BE2C (cell line): ENCODE measurements around the gene GAS6.

ENCODE experiments used
- DNase-seq: peaks from one replicate; pipeline ENCODE4 v3.0.0-alpha.2; 2020
- H3K27me3 ChIP-seq: fragments of 250-450 bp; sonication (Bioruptor Pico); 2 replicates; pipeline ENCODE4 v1.5.1; 2020; ENCODE audit warnings: mild to moderate bottlenecking
- H3K36me3 ChIP-seq: fragments of 250-450 bp; sonication (Bioruptor Pico); 2 replicates; pipeline ENCODE4 v1.5.1; 2020; ENCODE audit warnings: mild to moderate bottlenecking
- H3K4me1 ChIP-seq: fragments of 250-450 bp; sonication (Bioruptor Pico); 2 replicates; pipeline ENCODE4 v1.5.1; 2020
- H3K4me3 ChIP-seq: 2 replicates; pipeline ENCODE4 v1.5.1; 2011; ENCODE audit warnings: low read depth, low read length
- H3K9me3 ChIP-seq: fragments of 250-450 bp; sonication (Bioruptor Pico); 2 replicates; pipeline ENCODE4 v1.5.1; 2020
- CTCF ChIP-seq: IDR thresholded peaks from 2 replicates; pipeline ENCODE4 v1.5.1; 2012; ENCODE audit warnings: mild to moderate bottlenecking, low read depth, low read length

The GAS6 gene

DNA sequence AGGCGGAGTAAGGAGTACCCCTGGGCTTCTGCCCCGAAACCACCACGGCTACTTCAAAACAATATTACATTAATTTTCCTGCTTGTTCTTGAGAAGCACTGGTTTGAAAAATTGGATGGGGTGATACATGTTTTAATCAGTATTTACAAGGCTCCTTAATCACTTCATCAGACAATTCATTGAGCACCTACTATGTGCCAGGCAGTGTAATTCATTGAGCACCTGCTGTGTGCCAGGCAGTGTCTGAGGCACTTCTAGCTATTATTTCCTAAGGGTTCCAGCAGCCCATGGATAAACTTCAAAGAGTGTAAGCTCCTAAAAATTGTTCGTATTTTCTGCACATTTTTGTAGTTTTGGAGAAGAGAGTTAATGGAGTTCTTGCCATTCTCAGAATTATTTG is 1.6 kb upstream of the GAS6 start:
- no peak for TF ChIP-seq CTCF
- peaks cover 12% of the 10 kb centered on the region for H3K4me1 ChIP-seq
- no peaks in the 10 kb centered on the region for H3K36me3 ChIP-seq
- H3K4me3 ChIP-seq, result no peak overlapping the region
- no peak for DNase-seq
- H3K27me3 ChIP-seq, result peaks cover 6% of the 10 kb centered on the region
- H3K9me3 ChIP-seq, result no peaks in the 10 kb centered on the region

GRCh38 chr13:113864273-113864890 is 506 bp upstream of the GAS6 start:
- no peak for TF ChIP-seq CTCF
- DNase-seq, result no peak
- H3K4me1 ChIP-seq, result peaks cover 12% of the 10 kb centered on the region
- H3K36me3 ChIP-seq, result no peaks in the 10 kb centered on the region
- H3K9me3 ChIP-seq, result no peaks in the 10 kb centered on the region
- H3K27me3 ChIP-seq, result peaks cover 6% of the 10 kb centered on the region
- peak overlapping the region; percentile 75 for H3K4me3 ChIP-seq

- DNase-seq, result no peak
- peaks cover 6% of the 10 kb centered on the region for H3K27me3 ChIP-seq
- H3K4me3 ChIP-seq, result peak overlapping the region; percentile 56
- H3K9me3 ChIP-seq, result no peaks in the 10 kb centered on the region
- H3K4me1 ChIP-seq, result peaks cover 12% of the 10 kb centered on the region
- no peaks in the 10 kb centered on the region for H3K36me3 ChIP-seq
- no peak for TF ChIP-seq CTCF
Measured at GRCh38 chr13:113862931-113863523, 849 bp downstream of the GAS6 start.

- no peak for DNase-seq
- no peak overlapping the region for H3K4me3 ChIP-seq
- no peak for TF ChIP-seq CTCF
Measured at GRCh38 chr13:113862191-113862930, 1.5 kb downstream of the GAS6 start.

GRCh38 chr13:113861433-113862030 is 2.3 kb downstream of the GAS6 start:
- H3K4me3 ChIP-seq, result no peak overlapping the region
- no peaks in the 10 kb centered on the region for H3K9me3 ChIP-seq
- H3K36me3 ChIP-seq, result no peaks in the 10 kb centered on the region
- H3K27me3 ChIP-seq, result peaks cover 6% of the 10 kb centered on the region; the same call in 1 of the 2 replicates
- peak; percentile 8; the same call in 1 of the 2 replicates for TF ChIP-seq CTCF
- peak; percentile 72 for DNase-seq
- H3K4me1 ChIP-seq, result peaks cover 12% of the 10 kb centered on the region

More at GRCh38 chr13:113862191-113862930, 1.5 kb downstream of the GAS6 start:
- peaks cover 6% of the 10 kb centered on the region; the same call in 1 of the 2 replicates for H3K27me3 ChIP-seq
- no peaks in the 10 kb centered on the region for H3K9me3 ChIP-seq
- H3K4me1 ChIP-seq, result peaks cover 12% of the 10 kb centered on the region
- no peaks in the 10 kb centered on the region for H3K36me3 ChIP-seq
